Measurements from ENCODE around the gene INSIG1. TPM values are rescaled to one million over a fixed set of nuclear protein-coding genes. Genes with fewer than 3 reads are reported as not detected.

INSIG1 gene
- total RNA-seq, 1 donor from 2014 or later = 36.6 TPM

- no peak overlapping the region for H3K4me3 ChIP-seq (ENCODE audit: low read depth, low read length)
- H3K36me3 ChIP-seq (ENCODE audit: control insufficient read depth, insufficient read depth, low read length) = no peaks in the 10 kb centered on the region
- no peak for TF ChIP-seq CTCF (IDR thresholded peaks at IDR 0.05; ENCODE audit: insufficient read depth, low read length, severe bottlenecking)
- no peak for DNase-seq (ENCODE audit: low read depth)
- peaks cover 3% of the 10 kb centered on the region for H3K27me3 ChIP-seq (ENCODE audit: control insufficient read depth, insufficient read depth, low read length)
- no peak for FAIRE-seq
These were observed 18.8 kb upstream of the INSIG1 start for GRCh38 chr7:155278921-155279320.

DNA sequence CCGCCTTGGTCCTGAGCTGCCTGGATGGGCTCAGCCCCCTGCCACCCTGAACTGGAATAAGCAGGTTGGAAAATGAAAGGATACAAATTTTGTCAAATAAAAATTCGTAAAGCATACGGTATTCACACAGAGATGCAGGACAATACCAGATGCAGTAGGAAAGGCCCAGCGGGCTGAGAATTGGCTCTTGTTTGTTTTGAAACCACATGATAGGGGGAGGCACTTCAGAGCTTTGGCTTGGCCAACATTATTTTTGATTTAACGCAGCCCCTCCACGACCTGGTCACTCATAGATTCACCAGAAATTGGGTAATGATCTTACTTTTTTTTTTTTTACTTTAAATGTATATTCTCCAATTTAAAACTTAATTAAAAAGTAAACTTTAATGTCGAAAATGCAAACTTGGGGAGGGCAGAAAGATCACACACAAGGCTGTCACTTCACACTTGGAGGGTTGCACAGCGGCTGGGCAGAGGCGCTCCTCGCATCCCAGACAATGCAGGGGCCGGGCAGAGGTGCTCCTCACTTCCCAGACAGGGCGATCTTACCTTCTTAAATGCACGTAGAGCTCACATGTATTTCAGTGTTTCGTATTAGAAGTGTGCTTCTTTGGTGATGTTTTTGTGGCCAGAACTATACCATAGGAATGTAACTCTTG, 17.8 kb upstream of the INSIG1 start:
- TF ChIP-seq CTCF (IDR thresholded peaks at IDR 0.05; ENCODE audit: insufficient read depth, low read length, severe bottlenecking) = no peak
- Histone ChIP-seq H3K36me3 (ENCODE audit: control insufficient read depth, insufficient read depth, low read length) (no peaks in the 10 kb centered on the region), H3K27me3 (ENCODE audit: control insufficient read depth, insufficient read depth, low read length) (peaks cover 3% of the 10 kb centered on the region), H3K4me3 (ENCODE audit: low read depth, low read length) (no peak overlapping the region)
- FAIRE-seq = no peak
- DNase-seq (ENCODE audit: low read depth) = no peak

- Histone ChIP-seq H3K4me3 (ENCODE audit: low read depth, low read length) (no peak overlapping the region), H3K27me3 (ENCODE audit: control insufficient read depth, insufficient read depth, low read length) (peaks cover 3% of the 10 kb centered on the region), H3K36me3 (ENCODE audit: control insufficient read depth, insufficient read depth, low read length) (no peaks in the 10 kb centered on the region)
- no peak for TF ChIP-seq CTCF (IDR thresholded peaks at IDR 0.05; ENCODE audit: insufficient read depth, low read length, severe bottlenecking)
- DNase-seq (ENCODE audit: low read depth) (no peak), FAIRE-seq (no peak)
These were observed 17.0 kb upstream of the INSIG1 start for GRCh38 chr7:155280446-155281397.

DNA sequence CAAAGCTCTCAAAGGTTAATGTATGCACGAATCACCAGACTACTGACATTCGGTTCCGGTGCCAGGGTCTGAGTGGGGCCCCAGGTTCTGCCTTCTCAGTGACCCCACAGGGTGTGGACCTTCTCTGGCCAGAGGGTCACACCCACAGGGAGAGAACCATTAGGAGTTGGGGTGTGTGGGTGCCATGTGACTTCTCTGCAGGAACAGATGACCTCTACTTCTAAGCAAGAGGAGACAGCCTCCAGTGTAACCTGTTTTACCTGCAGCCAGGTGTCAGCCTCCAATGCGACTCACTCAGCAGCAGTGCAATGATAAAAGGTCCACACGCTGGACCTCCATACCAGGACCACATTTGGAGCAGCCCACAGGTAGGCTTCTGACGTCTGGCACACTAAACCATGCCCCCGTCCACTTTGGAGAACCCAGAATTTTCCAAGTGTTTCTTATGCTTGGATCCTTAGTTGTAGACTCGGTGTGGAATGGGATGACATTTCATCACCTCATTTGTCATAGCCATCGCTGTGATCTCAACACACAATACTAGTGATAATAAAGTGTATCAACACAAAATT, 16.2 kb upstream of the INSIG1 start:
- Histone ChIP-seq H3K36me3 (ENCODE audit: control insufficient read depth, insufficient read depth, low read length) (no peaks in the 10 kb centered on the region), H3K4me3 (ENCODE audit: low read depth, low read length) (no peak overlapping the region), H3K27me3 (ENCODE audit: control insufficient read depth, insufficient read depth, low read length) (peaks cover 3% of the 10 kb centered on the region)
- TF ChIP-seq CTCF (IDR thresholded peaks at IDR 0.05; ENCODE audit: insufficient read depth, low read length, severe bottlenecking) = no peak
- DNase-seq (ENCODE audit: low read depth) (no peak), FAIRE-seq (no peak)

GRCh38 chr7:155282671-155283070, 15.0 kb upstream of the INSIG1 start:
- DNase-seq (ENCODE audit: low read depth) (no peak), FAIRE-seq (no peak)
- Histone ChIP-seq H3K27me3 (ENCODE audit: control insufficient read depth, insufficient read depth, low read length) (peaks cover 3% of the 10 kb centered on the region), H3K4me3 (ENCODE audit: low read depth, low read length) (no peak overlapping the region), H3K36me3 (ENCODE audit: control insufficient read depth, insufficient read depth, low read length) (no peaks in the 10 kb centered on the region)
- TF ChIP-seq CTCF (IDR thresholded peaks at IDR 0.05; ENCODE audit: insufficient read depth, low read length, severe bottlenecking) = no peak

Measured in bronchial epithelial cell (primary cell).